Measurements from ENCODE around the gene JARID2.

Gene JARID2

GRCh38 chr6:15461127-15461944 lies 215.5 kb downstream of the JARID2 start:
- WGBS = 86% methylated on average over 5 of the region's 6 CpGs
- Histone ChIP-seq H3K4me1 (ENCODE audit: control insufficient read depth, insufficient read depth, low read depth, low read length) (no peaks in the 10 kb centered on the region), H3K27me3 (ENCODE audit: control insufficient read depth in 1 of 2, insufficient read depth in 1 of 2, low read length in 2 of 2) (no peaks in the 10 kb centered on the region), H2BK12ac (ENCODE audit: low read length in 2 of 2) (no peak overlapping the region), H3K18ac (ENCODE audit: low read depth in 1 of 2, low read length in 2 of 2) (no peak overlapping the region), H3K14ac (ENCODE audit: low read length in 2 of 2) (no peak overlapping the region), H4K91ac (ENCODE audit: low read length) (no peak overlapping the region), H3K4me2 (ENCODE audit: low read length, poor library complexity, severe bottlenecking) (no peak overlapping the region), H2AFZ (ENCODE audit: low read depth, low read length) (no peak overlapping the region), H3K23ac (ENCODE audit: low read length in 2 of 2) (no peak overlapping the region), H3K27ac (ENCODE audit: low read length, poor library complexity, severe bottlenecking) (no peak overlapping the region), H2BK120ac (ENCODE audit: low read depth, low read length) (no peak overlapping the region), H3K36me3 (ENCODE audit: control insufficient read depth in 1 of 2, insufficient read depth in 2 of 2, low read depth in 1 of 2, low read length in 2 of 2) (peaks cover 0 to 12% of the 10 kb centered on the region in 2 experiments), H3K4ac (ENCODE audit: low read depth in 1 of 2, low read length in 2 of 2) (no peak overlapping the region), H3K9me3 (ENCODE audit: control insufficient read depth, low read length) (no peaks in the 10 kb centered on the region), H4K8ac (ENCODE audit: low read length) (no peak overlapping the region), H2BK15ac (ENCODE audit: low read depth, poor library complexity, severe bottlenecking) (no peak overlapping the region), H3K9ac (ENCODE audit: low read length) (no peak overlapping the region), H3K79me1 (replicated peaks; ENCODE audit: low read length, poor library complexity, severe bottlenecking) (peaks cover 27% of the 10 kb centered on the region), H2AK5ac (ENCODE audit: low read length, severe bottlenecking) (no peak overlapping the region), H2BK5ac (ENCODE audit: low read depth, low read length, poor library complexity, severe bottlenecking) (no peak overlapping the region), H3K4me3 (ENCODE audit: insufficient read depth in 1 of 2, low read depth in 1 of 2, low read length in 2 of 2) (no peak overlapping the region)
- DNase-seq = no peak

- Histone ChIP-seq H2BK120ac (ENCODE audit: low read depth, low read length) (no peak overlapping the region), H2BK5ac (ENCODE audit: low read depth, low read length, poor library complexity, severe bottlenecking) (no peak overlapping the region), H4K8ac (ENCODE audit: low read length) (no peak overlapping the region), H2BK12ac (ENCODE audit: low read length in 2 of 2) (no peak overlapping the region), H3K9ac (ENCODE audit: low read length) (no peak overlapping the region), H3K27ac (ENCODE audit: low read length, poor library complexity, severe bottlenecking) (no peak overlapping the region), H4K91ac (ENCODE audit: low read length) (no peak overlapping the region), H3K79me1 (replicated peaks; ENCODE audit: low read length, poor library complexity, severe bottlenecking) (peaks cover 27% of the 10 kb centered on the region), H2AK5ac (ENCODE audit: low read length, severe bottlenecking) (no peak overlapping the region), H3K18ac (ENCODE audit: low read depth in 1 of 2, low read length in 2 of 2) (no peak overlapping the region), H2BK15ac (ENCODE audit: low read depth, poor library complexity, severe bottlenecking) (no peak overlapping the region), H3K4me2 (ENCODE audit: low read length, poor library complexity, severe bottlenecking) (no peak overlapping the region), H2AFZ (ENCODE audit: low read depth, low read length) (no peak overlapping the region), H3K23ac (ENCODE audit: low read length in 2 of 2) (no peak overlapping the region), H3K27me3 (ENCODE audit: control insufficient read depth in 1 of 2, insufficient read depth in 1 of 2, low read length in 2 of 2) (no peaks in the 10 kb centered on the region), H3K4ac (ENCODE audit: low read depth in 1 of 2, low read length in 2 of 2) (no peak overlapping the region), H3K9me3 (ENCODE audit: control insufficient read depth, low read length) (no peaks in the 10 kb centered on the region), H3K14ac (ENCODE audit: low read length in 2 of 2) (no peak overlapping the region), H3K4me3 (ENCODE audit: insufficient read depth in 1 of 2, low read depth in 1 of 2, low read length in 2 of 2) (peak overlapping the region in 1 of 2 experiments; percentile 0), H3K36me3 (ENCODE audit: control insufficient read depth in 1 of 2, insufficient read depth in 2 of 2, low read depth in 1 of 2, low read length in 2 of 2) (peaks cover 0 to 13% of the 10 kb centered on the region in 2 experiments), H3K4me1 (ENCODE audit: control insufficient read depth, insufficient read depth, low read depth, low read length) (no peaks in the 10 kb centered on the region)
- 92% methylated on average over 4 of the region's 4 CpGs for WGBS
- DNase-seq = no peak
Observed at GRCh38 chr6:15462256-15462655, 216.4 kb downstream of the JARID2 start.

DNA sequence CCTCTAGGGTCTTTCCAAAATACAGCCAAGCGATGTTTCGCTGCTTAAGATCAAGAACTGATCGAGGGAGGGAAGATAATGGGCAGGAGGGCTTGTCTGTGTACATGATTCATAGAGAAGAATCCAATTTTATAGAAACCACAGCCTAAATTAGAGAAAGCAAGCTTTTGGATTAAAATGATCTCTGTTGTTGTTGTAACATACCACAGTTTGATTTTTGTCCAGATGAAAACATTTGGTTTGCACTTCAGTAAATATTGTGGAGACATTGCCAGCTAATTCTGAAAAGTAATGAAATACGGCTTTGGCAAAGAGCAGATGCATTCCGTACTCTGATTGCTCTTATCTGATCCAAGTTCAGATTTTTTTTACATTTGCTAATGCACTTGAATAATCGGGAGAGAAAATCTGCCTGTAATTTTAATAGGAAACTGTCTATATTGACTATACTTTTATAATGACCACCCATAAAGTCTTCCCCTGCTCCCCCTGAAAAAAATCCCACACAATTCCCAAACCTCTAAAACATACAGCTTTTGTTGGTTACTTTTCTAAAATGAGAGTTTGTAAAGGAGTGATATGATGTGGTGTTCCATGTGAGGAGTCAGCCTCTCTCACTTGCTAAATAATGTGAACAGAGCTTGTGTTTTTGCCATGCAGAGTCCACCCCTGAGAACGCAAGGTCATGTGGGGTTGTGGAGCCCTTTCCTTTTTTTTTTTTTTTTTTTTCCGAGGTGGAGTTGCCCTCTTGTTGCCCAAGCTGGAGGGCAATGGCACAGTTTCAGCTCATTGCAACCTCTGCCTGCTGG lies 217.1 kb downstream of the JARID2 start:
- no peak for DNase-seq
- no peak overlapping the region for H4K91ac ChIP-seq (ENCODE audit: low read length)
- no peak overlapping the region for H2AFZ ChIP-seq (ENCODE audit: low read depth, low read length)
- no peak overlapping the region for H3K4ac ChIP-seq (ENCODE audit: low read depth in 1 of 2, low read length in 2 of 2)
- H3K18ac ChIP-seq (ENCODE audit: low read depth in 1 of 2, low read length in 2 of 2) = peak overlapping the region in 1 of 2 experiments; percentile 19
- H2BK12ac ChIP-seq (ENCODE audit: low read length in 2 of 2) = no peak overlapping the region
- H2AK5ac ChIP-seq (ENCODE audit: low read length, severe bottlenecking) = no peak overlapping the region
- H3K9me3 ChIP-seq (ENCODE audit: control insufficient read depth, low read length) = no peaks in the 10 kb centered on the region
- no peak overlapping the region for H4K8ac ChIP-seq (ENCODE audit: low read length)
- WGBS = 90% methylated on average over 4 of the region's 8 CpGs
- peaks cover 31% of the 10 kb centered on the region for H3K79me1 ChIP-seq (replicated peaks; ENCODE audit: low read length, poor library complexity, severe bottlenecking)
- H3K36me3 ChIP-seq (ENCODE audit: control insufficient read depth in 1 of 2, insufficient read depth in 2 of 2, low read depth in 1 of 2, low read length in 2 of 2) = peaks cover 0 to 12% of the 10 kb centered on the region in 2 experiments
- no peak overlapping the region for H2BK15ac ChIP-seq (ENCODE audit: low read depth, poor library complexity, severe bottlenecking)
- H3K4me1 ChIP-seq (ENCODE audit: control insufficient read depth, insufficient read depth, low read depth, low read length) = no peaks in the 10 kb centered on the region
- peak overlapping the region; percentile 35 for H3K9ac ChIP-seq (ENCODE audit: low read length)
- peak overlapping the region in 1 of 2 experiments; percentile 0 for H3K4me3 ChIP-seq (ENCODE audit: insufficient read depth in 1 of 2, low read depth in 1 of 2, low read length in 2 of 2)
- no peak overlapping the region for H3K23ac ChIP-seq (ENCODE audit: low read length in 2 of 2)
- no peaks in the 10 kb centered on the region for H3K27me3 ChIP-seq (ENCODE audit: control insufficient read depth in 1 of 2, insufficient read depth in 1 of 2, low read length in 2 of 2)
- H3K14ac ChIP-seq (ENCODE audit: low read length in 2 of 2) = no peak overlapping the region
- no peak overlapping the region for H2BK5ac ChIP-seq (ENCODE audit: low read depth, low read length, poor library complexity, severe bottlenecking)
- no peak overlapping the region for H3K27ac ChIP-seq (ENCODE audit: low read length, poor library complexity, severe bottlenecking)
- no peak overlapping the region for H3K4me2 ChIP-seq (ENCODE audit: low read length, poor library complexity, severe bottlenecking)
- H2BK120ac ChIP-seq (ENCODE audit: low read depth, low read length) = no peak overlapping the region

GRCh38 chr6:15464211-15464725 lies 218.4 kb downstream of the JARID2 start:
- peak overlapping the region; percentile 34 for H4K91ac ChIP-seq (ENCODE audit: low read length)
- peak; percentile 23 for DNase-seq
- H2AK5ac ChIP-seq (ENCODE audit: low read length, severe bottlenecking) = no peak overlapping the region
- peaks cover under 1 to 15% of the 10 kb centered on the region in 2 experiments for H3K36me3 ChIP-seq (ENCODE audit: control insufficient read depth in 1 of 2, insufficient read depth in 2 of 2, low read depth in 1 of 2, low read length in 2 of 2)
- H3K23ac ChIP-seq (ENCODE audit: low read length in 2 of 2) = no peak overlapping the region
- no peaks in the 10 kb centered on the region for H3K27me3 ChIP-seq (ENCODE audit: control insufficient read depth in 1 of 2, insufficient read depth in 1 of 2, low read length in 2 of 2)
- peaks cover 28% of the 10 kb centered on the region for H3K79me1 ChIP-seq (replicated peaks; ENCODE audit: low read length, poor library complexity, severe bottlenecking)
- H3K18ac ChIP-seq (ENCODE audit: low read depth in 1 of 2, low read length in 2 of 2) = peak overlapping the region in 1 of 2 experiments; percentile 28
- no peaks in the 10 kb centered on the region for H3K9me3 ChIP-seq (ENCODE audit: control insufficient read depth, low read length)
- peak overlapping the region in 1 of 2 experiments; percentile 75 for H2BK12ac ChIP-seq (ENCODE audit: low read length in 2 of 2)
- H3K14ac ChIP-seq (ENCODE audit: low read length in 2 of 2) = no peak overlapping the region
- no peak overlapping the region for H2AFZ ChIP-seq (ENCODE audit: low read depth, low read length)
- H2BK5ac ChIP-seq (ENCODE audit: low read depth, low read length, poor library complexity, severe bottlenecking) = no peak overlapping the region
- no peak overlapping the region for H2BK120ac ChIP-seq (ENCODE audit: low read depth, low read length)
- H3K4me1 ChIP-seq (ENCODE audit: control insufficient read depth, insufficient read depth, low read depth, low read length) = no peaks in the 10 kb centered on the region
- H3K4me2 ChIP-seq (ENCODE audit: low read length, poor library complexity, severe bottlenecking) = no peak overlapping the region
- WGBS = 83% methylated on average over 5 of the region's 5 CpGs
- peak overlapping the region in 1 of 2 experiments; percentile 49 for H3K4ac ChIP-seq (ENCODE audit: low read depth in 1 of 2, low read length in 2 of 2)
- no peak overlapping the region for H3K27ac ChIP-seq (ENCODE audit: low read length, poor library complexity, severe bottlenecking)
- H3K4me3 ChIP-seq (ENCODE audit: insufficient read depth in 1 of 2, low read depth in 1 of 2, low read length in 2 of 2) = no peak overlapping the region
- H2BK15ac ChIP-seq (ENCODE audit: low read depth, poor library complexity, severe bottlenecking) = no peak overlapping the region
- H4K8ac ChIP-seq (ENCODE audit: low read length) = peak overlapping the region; percentile 4
- H3K9ac ChIP-seq (ENCODE audit: low read length) = no peak overlapping the region

Data from mesenchymal stem cell (in vitro differentiated cells and primary cell).